Right kidney (tissue), 1 donor: ENCODE measurements around the gene FRAT2.
"Not testable (repeated sequence)": the region's sequence is repeated elsewhere in the genome, so short reads cannot be mapped to it uniquely, and the experiment has no call there.

Source experiments
- DNase-seq: peaks from one replicate; pipeline ENCODE4 v3.0.0-alpha.2; 2016

FRAT2 gene

GRCh38 chr10:97292097-97292861 lies 42.2 kb downstream of the FRAT2 start, which contains the start of gene ARHGAP19:
ARHGAP19 (minus strand) TSS chr10:97292637; CDS start chr10:97292627, 10 bp downstream.
- peak; percentile 96 for DNase-seq

- no peak for DNase-seq
Measured at GRCh38 chr10:97291357-97292096, 43.0 kb downstream of the FRAT2 start.

- DNase-seq, result not testable (repeated sequence)
Measured at GRCh38 chr10:97290576-97291356, 43.8 kb downstream of the FRAT2 start.

DNA sequence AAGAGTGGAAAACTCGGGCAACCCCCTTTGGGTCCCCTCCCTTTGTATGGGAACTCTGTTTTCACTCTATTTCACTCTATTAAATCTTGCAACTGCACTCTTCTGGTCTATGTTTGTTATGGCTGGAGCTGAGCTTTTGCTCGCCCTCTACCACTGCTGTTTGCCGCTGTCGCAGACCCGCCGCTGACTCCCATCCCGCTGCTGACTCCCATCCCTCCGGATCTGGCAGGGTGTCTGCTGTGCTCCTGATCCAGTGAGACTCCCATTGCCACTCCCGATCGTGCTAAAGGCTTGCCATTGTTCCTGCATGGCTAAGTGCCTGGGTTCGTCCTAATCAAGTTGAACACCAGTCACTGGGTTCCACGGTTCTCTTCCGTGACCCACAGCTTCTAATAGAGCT lies 44.5 kb downstream of the FRAT2 start:
- DNase-seq, result not testable (repeated sequence)
